Skeletal muscle tissue (tissue), 4 donors: ENCODE data around the gene PRKAG1. TPM values are rescaled to one million over a fixed set of nuclear protein-coding genes. Genes with fewer than 3 reads are reported as not detected.

Experiments used
- H3K27ac ChIP-seq: one replicate; pipeline ENCODE4 v1.7.0; 2013; ENCODE audit warnings: mild to moderate bottlenecking, low read depth, low read length, inconsistent platforms
- H3K27me3 ChIP-seq, 3 donors: one replicate each; pipeline ENCODE4 v1.7.0; 2013; ENCODE audit warnings: low read length in 3 of 3; ENCODE audit not compliant: control insufficient read depth in 3 of 3, insufficient read depth in 3 of 3
- H3K36me3 ChIP-seq, 3 donors: one replicate each; pipeline ENCODE4 v1.7.0; 2013; ENCODE audit warnings: low read length in 3 of 3; ENCODE audit not compliant: control insufficient read depth in 3 of 3, insufficient read depth in 3 of 3
- H3K4me1 ChIP-seq, 3 donors: one replicate each; pipeline ENCODE4 v1.7.0; 2013; ENCODE audit warnings: low read length in 3 of 3, mild to moderate bottlenecking in 3 of 3; ENCODE audit not compliant: control insufficient read depth in 3 of 3, insufficient read depth in 3 of 3
- H3K4me3 ChIP-seq, 3 donors: one replicate each; pipeline ENCODE4 v1.7.0; 2013; ENCODE audit warnings: low read length in 3 of 3
- H3K9ac ChIP-seq, 3 donors: one replicate each; pipeline ENCODE4 v1.7.0; 2013; ENCODE audit warnings: low read length in 3 of 3, mild to moderate bottlenecking in 3 of 3, moderate library complexity in 2 of 3, low read depth in 1 of 3
- H3K9me3 ChIP-seq, 3 donors: one replicate each; pipeline ENCODE4 v1.7.0; 2013; ENCODE audit warnings: low read length in 3 of 3; ENCODE audit not compliant: control insufficient read depth in 3 of 3
- total RNA-seq: library from RNA; depleted of rRNA; stranded (reverse); fragments of >200 nt; gene quantifications from one replicate; pipeline ENCODE4 v1.2.3, GENCODE V29; 2014
- donor health status: Osteomylitis.

Gene PRKAG1
- total RNA-seq, 1 donor from 2014 or later: 41.8 TPM

DNA sequence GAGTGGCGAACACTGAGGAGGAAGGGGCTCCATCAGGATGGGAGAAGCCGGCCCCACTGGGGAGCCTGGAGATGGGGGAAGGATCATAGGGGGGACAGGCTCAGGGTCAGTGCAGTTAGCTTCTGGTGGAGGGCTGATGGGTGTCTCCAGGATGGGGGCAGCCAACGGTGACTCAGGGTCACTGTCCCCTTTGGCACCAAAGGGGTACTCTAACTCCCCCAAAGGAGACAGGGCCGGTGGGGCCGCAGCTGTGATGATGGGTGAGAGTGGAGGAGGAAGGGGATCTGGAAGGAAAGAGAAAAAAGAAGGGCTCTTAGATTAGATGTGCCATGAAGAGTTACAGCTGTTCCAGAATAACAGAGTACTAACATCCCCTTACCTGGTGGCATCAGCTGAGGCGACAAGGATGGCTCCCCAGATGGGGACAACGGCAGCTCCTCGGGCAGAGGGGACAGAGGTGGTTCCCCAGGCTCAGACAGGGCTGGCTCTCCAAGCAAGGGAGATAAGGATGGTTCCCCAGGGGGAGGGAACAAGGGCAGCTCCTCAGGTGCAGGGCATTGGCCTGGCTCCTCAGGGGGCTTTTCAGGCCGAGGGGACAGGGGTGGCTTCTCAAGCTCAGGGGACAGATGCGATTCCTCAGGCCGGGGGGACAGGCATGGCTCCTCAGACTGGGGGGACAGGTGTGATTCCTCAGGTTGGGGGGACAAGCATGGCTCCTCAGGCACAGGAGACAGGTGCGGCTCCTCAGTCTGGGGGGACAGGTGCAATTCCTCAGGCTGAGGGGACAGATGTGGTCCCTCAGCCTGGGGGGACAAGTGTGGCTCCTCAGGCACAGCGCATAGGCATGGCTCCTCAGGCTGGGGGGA is 32.2 kb upstream of the PRKAG1 start:
- Histone ChIP-seq H3K9me3 (no peaks in the 10 kb centered on the region), H3K4me1 (peaks cover 8 to 16% (median 13%) of the 10 kb centered on the region in 3 donors), H3K27ac (no peak overlapping the region), H3K4me3 (no peak overlapping the region), H3K9ac (no peak overlapping the region), H3K27me3 (no peaks in the 10 kb centered on the region), H3K36me3 (peaks cover 86 to 93% (median 86%) of the 10 kb centered on the region in 3 donors)

DNA sequence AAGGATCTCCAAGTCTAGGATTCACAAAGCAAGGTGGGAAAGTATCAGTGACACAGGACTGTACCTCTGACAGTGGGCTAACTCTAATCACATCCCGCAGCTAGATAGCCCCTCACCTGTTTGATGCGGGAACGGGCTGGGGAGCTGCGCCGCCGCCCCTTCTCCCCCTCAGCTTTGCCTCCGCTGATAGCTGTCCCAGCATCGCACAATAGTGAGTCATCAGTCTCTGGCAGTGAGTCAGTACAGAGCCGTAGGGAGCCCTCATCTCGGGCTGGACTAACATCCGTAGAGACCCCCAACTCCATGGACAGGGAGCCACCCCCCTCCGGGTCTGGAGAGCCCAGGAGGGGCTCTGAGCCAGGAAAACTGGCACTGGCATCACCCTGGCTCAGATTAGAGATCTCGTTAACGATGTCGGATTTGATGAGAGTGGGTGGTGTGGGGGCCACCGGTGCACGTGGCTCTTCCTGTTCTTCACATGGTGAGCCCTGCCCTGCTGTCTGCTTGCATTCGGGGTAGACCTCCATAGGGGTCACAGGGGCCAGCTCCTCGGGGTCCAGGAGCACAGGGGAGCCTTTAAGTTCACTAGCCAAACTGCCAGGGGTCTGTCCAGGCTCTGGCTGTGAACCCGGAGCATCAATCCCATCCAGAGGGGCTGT is 31.1 kb upstream of the PRKAG1 start:
- peaks cover 91 to 98% (median 92%) of the 10 kb centered on the region in 3 donors for H3K36me3 ChIP-seq
- no peak overlapping the region for H3K4me3 ChIP-seq
- peaks cover 0 to 6% (median 2%) of the 10 kb centered on the region in 3 donors for H3K4me1 ChIP-seq
- no peaks in the 10 kb centered on the region for H3K9me3 ChIP-seq
- no peak overlapping the region for H3K27ac ChIP-seq
- no peak overlapping the region for H3K9ac ChIP-seq
- H3K27me3 ChIP-seq: no peaks in the 10 kb centered on the region

DNA sequence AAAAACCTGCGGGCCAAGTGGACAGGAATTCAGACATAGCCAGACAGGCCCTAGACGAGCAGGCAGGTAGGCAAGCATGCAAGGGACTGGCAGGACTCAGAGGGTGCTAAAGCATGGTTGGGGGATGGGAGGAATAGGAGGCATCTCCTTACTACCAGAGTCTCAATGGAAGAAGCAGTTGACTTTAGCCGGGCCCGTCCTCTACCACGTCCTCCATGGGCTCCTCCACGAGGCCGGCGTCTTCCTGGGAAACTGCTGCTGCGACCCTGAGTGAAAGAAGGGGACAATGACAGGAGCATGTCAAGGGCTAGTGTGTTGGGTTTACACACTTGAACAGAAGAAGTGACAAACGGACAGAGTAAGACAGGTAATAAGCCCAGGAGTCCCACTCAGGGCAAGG is 30.4 kb upstream of the PRKAG1 start:
- no peaks in the 10 kb centered on the region for H3K9me3 ChIP-seq
- H3K27me3 ChIP-seq: no peaks in the 10 kb centered on the region
- H3K9ac ChIP-seq: no peak overlapping the region
- no peak overlapping the region for H3K4me3 ChIP-seq
- H3K4me1 ChIP-seq: no peaks in the 10 kb centered on the region
- H3K36me3 ChIP-seq: peaks cover 91 to 98% (median 92%) of the 10 kb centered on the region in 3 donors
- no peak overlapping the region for H3K27ac ChIP-seq

DNA sequence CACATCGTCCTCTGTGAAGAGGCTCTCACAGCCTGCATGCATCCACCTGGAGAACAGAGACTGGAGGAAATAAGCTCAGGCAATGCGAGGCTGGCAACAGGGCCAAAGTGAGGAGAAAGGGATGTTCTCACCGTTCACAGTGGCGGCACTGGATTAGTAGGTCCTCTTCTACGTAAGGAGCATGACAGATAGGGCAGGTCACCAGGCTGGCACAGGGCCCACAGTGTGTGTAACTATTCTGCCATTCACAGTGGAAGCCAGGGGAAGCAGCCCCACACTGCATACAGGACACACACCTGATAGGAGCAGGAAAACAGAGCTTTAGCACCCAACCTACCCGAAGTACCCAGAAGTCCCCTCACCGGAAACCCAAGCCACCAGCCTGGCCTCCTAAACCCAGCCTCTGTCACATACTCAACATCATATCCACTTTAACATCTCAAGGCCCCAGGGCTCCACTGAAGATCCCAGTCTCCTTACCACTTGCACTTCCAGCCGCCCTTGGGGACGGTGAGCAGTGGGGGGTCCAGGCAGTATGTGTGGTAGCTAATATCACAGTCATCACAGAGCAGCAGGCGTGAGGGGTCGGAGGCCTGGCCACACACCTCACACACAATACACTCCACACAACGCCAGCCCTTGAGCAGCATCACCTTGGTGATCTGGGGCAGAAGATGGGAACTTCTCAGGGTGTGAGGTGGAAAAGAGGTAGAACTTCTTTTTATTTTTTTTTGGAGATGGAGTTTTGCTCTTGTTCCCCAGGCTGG is 27.7 kb upstream of the PRKAG1 start:
- Histone ChIP-seq H3K27me3 (no peaks in the 10 kb centered on the region), H3K9me3 (no peaks in the 10 kb centered on the region), H3K27ac (no peak overlapping the region), H3K4me1 (no peaks in the 10 kb centered on the region), H3K9ac (no peak overlapping the region), H3K36me3 (peaks cover 92 to 97% (median 92%) of the 10 kb centered on the region in 3 donors), H3K4me3 (no peak overlapping the region)

DNA sequence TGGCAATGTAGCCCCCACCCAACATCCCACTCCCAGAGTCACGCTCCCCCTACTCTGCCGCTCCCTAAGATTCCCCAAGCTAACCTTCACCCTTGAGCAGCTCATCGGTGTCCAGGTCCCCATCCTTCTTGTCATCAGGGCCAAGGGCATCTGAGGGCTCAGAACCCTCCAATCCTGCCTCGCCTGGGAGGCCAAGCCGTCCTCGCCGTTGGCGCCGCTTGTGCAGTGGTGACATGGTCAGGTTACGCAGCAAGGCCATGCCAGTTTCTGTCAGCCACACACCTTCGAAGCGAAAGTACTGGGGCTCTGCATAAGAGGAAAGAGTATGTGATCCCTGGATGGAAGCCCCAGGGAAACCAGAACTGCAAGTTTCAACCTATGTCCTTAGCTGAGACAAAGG is 26.1 kb upstream of the PRKAG1 start:
- H3K4me3 ChIP-seq: no peak overlapping the region
- H3K27ac ChIP-seq: no peak overlapping the region
- H3K9me3 ChIP-seq: no peaks in the 10 kb centered on the region
- H3K27me3 ChIP-seq: no peaks in the 10 kb centered on the region
- no peaks in the 10 kb centered on the region for H3K4me1 ChIP-seq
- peaks cover 88 to 95% (median 91%) of the 10 kb centered on the region in 3 donors for H3K36me3 ChIP-seq
- no peak overlapping the region for H3K9ac ChIP-seq

DNA sequence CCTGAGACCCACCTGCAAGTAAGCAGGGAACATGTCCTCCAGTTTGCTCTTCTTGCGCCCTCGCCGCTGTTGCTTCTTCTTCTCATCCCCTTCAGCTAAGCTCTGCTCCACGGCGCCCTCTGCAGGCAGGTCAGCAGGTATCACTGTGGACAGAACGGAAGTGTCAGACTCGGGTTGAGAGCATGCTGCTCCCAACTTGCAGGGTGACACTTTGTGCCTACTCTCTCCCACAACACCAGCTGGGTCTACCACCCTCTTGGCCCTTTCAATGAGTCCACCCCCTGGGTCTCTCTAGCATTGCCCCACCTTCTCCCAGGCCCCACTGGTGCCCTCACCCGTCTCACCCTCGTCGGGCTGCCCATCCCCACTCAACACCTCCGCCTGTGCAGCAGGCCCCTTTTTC is 25.3 kb upstream of the PRKAG1 start:
- Histone ChIP-seq H3K27ac (no peak overlapping the region), H3K4me3 (no peak overlapping the region), H3K27me3 (no peaks in the 10 kb centered on the region), H3K9me3 (no peaks in the 10 kb centered on the region), H3K4me1 (no peaks in the 10 kb centered on the region), H3K36me3 (peaks cover 88 to 95% (median 91%) of the 10 kb centered on the region in 3 donors), H3K9ac (no peak overlapping the region)

DNA sequence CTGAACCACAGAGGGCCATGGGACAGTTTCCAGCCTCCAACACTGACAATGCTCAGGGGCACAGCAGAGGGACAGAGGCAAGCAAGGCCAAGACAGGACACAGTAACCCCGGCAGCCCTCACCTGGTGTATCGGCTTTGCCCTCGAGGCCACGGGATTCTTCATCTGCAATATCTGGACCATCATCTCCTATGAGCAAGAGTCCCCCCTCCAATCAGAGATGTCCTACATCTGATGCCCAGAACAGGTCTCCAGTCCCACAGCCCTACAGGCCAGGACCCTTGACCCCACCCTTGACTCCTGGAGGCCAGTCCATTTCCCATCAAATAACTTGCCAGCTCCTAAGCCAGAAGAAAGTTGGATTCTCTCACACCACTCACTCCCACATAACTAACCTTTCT is 24.7 kb upstream of the PRKAG1 start:
- no peaks in the 10 kb centered on the region for H3K27me3 ChIP-seq
- H3K4me1 ChIP-seq: no peaks in the 10 kb centered on the region
- H3K9me3 ChIP-seq: no peaks in the 10 kb centered on the region
- no peak overlapping the region for H3K9ac ChIP-seq
- H3K36me3 ChIP-seq: peaks cover 88 to 94% (median 91%) of the 10 kb centered on the region in 3 donors
- H3K27ac ChIP-seq: no peak overlapping the region
- H3K4me3 ChIP-seq: no peak overlapping the region

DNA sequence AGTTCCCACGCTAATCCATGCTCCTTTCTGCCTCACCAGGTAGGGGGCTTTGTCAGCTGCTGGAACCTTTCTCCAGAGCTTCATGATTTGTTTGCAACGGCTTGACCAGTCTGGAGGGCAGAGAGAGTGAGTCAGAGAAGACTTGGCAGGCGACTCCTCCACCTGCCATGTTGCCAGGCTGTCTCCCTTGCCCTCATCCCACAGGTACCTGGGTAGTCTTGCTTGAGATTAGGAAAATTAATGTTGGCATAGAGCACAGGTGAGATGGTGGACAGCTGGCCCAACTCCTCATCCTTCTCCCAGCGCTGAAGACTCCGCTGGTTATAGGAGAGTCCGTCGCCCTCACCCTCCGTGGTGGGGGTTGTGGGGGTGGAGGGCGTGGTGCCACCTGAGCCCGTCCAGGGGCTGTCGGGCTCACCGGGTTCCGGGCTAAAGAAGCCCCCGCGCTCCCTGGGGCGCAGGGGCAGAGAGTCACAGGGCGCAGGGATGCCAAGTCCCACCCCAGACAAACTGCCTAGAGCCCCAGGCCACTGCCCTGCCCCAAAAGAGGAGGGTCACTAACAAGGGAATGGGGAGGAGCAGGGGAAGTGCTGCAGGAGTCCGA is 23.4 kb upstream of the PRKAG1 start:
- Histone ChIP-seq H3K9ac (no peak overlapping the region), H3K36me3 (peaks cover 90 to 96% (median 94%) of the 10 kb centered on the region in 3 donors), H3K27me3 (no peaks in the 10 kb centered on the region), H3K4me1 (no peaks in the 10 kb centered on the region), H3K9me3 (no peaks in the 10 kb centered on the region), H3K27ac (no peak overlapping the region), H3K4me3 (no peak overlapping the region)

DNA sequence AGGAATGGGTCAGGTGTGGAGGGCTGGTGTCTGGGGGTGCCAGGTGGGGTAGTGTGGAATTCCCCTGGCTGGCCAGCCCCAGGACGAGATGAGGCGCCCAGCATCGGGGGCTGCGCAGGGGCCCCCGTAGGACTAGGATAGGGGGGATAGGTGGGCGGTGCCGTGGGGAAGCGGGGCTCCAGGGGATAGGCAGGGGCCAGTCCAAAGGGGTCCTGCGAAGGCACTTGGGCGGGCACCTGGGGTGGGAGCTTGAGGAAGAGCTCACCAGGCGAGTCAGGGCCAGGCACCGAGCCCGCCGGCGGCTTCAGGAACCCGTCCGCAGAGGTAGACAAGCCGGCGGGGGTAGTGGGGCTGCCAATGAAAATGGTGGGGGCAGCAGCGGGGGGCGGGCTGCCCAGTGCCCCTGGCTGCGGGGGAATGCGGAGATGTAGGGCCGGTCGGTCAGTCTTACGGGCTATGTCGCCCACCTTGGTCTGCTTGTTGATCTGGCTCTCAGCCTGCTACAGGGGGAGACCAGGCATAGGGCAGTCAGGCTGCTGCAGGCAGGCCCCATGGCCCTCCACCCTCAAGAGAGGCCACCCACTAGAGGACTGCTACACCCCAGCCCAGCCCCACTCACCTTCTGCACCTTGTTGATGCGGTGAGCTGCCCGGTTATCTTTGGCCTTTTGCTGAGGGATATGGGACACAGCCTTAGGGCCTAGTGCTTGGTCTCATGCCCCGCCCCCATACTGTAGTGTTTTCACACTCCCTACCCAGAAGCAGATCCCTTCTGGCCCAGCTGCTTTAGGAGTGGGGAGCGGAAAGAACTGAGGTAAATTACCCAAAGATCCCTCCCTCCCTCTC is 22.7 kb upstream of the PRKAG1 start:
- no peak overlapping the region for H3K27ac ChIP-seq
- H3K27me3 ChIP-seq: no peaks in the 10 kb centered on the region
- no peaks in the 10 kb centered on the region for H3K4me1 ChIP-seq
- H3K9me3 ChIP-seq: no peaks in the 10 kb centered on the region
- no peak overlapping the region for H3K4me3 ChIP-seq
- H3K9ac ChIP-seq: no peak overlapping the region
- peaks cover 90 to 95% (median 93%) of the 10 kb centered on the region in 3 donors for H3K36me3 ChIP-seq
